Measurements from ENCODE around the gene RHBG.

GRCh38 chr1:156422602-156423091 is 53.6 kb downstream of the RHBG start:
- TF ChIP-seq, protein P1, sequence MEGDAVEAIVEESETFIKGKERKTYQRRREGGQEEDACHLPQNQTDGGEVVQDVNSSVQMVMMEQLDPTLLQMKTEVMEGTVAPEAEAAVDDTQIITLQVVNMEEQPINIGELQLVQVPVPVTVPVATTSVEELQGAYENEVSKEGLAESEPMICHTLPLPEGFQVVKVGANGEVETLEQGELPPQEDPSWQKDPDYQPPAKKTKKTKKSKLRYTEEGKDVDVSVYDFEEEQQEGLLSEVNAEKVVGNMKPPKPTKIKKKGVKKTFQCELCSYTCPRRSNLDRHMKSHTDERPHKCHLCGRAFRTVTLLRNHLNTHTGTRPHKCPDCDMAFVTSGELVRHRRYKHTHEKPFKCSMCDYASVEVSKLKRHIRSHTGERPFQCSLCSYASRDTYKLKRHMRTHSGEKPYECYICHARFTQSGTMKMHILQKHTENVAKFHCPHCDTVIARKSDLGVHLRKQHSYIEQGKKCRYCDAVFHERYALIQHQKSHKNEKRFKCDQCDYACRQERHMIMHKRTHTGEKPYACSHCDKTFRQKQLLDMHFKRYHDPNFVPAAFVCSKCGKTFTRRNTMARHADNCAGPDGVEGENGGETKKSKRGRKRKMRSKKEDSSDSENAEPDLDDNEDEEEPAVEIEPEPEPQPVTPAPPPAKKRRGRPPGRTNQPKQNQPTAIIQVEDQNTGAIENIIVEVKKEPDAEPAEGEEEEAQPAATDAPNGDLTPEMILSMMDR (IDR thresholded peaks at IDR 0.05 in 2 of 3, conservative IDR thresholded peaks at IDR 0.05 in 1 of 3; ENCODE audit: borderline replicate concordance in 1 of 3, insufficient read depth in 1 of 3, low read depth in 2 of 3, low read length in 2 of 3) = no peak
- TF ChIP-seq POLR2AphosphoS5 (IDR thresholded peaks at IDR 0.05; ENCODE audit: low read depth, low read length) (no peak), YY1 (IDR thresholded peaks at IDR 0.05; ENCODE audit: extremely low read depth, insufficient replicate concordance, low read depth, low read length) (no peak), CEBPB (IDR thresholded peaks at IDR 0.05; ENCODE audit: low read depth) (no peak)
- TF ChIP-seq, protein P2, sequence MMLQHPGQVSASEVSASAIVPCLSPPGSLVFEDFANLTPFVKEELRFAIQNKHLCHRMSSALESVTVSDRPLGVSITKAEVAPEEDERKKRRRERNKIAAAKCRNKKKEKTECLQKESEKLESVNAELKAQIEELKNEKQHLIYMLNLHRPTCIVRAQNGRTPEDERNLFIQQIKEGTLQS (IDR thresholded peaks at IDR 0.05) = no peak
